ENCODE results near the gene RPS27A. TPM values are rescaled to one million over a fixed set of nuclear protein-coding genes. Genes with fewer than 3 reads are reported as not detected.

RPS27A gene
- 525 and 1,020 TPM in 2 replicates for total RNA-seq

GRCh38 chr2:55232084-55232862 is at the start of gene RPS27A, which contains the start of gene CLHC1:
TSS of gene RPS27A (plus strand) at chr2:55232688. CDS start at chr2:55232825, 137 bp downstream.
TSS of gene CLHC1 (minus strand) at chr2:55232293. CDS start at chr2:55222411, 9,882 bp downstream.

GRCh38 chr2:55268907-55269644 is 36.6 kb downstream of the RPS27A start, which contains the start of gene MTIF2:
TSS of gene MTIF2 (minus strand) at chr2:55269231. CDS start at chr2:55263858, 5,373 bp downstream.

Other genes starting within 250 kb of the RPS27A start
- gene RTN4, start 182.2 kb upstream of the RPS27A start, total RNA-seq = 222 and 242 TPM in 2 replicates
- gene CLHC1, start 395 bp upstream of the RPS27A start, total RNA-seq = 3.7 and 8.6 TPM in 2 replicates
- 40.4 and 49.1 TPM in 2 replicates for gene MTIF2, start 36.5 kb downstream of the RPS27A start, total RNA-seq
- 52.2 and 86.6 TPM in 2 replicates for gene CCDC88A, start 187.2 kb downstream of the RPS27A start, total RNA-seq

Measured in subcutaneous preadipocyte (primary cell).